Measurements from ENCODE around the gene DISP2.
A peak's percentile ranks its signal among the peaks of the same experiment; 100 is the strongest.

DISP2 gene

GRCh38 chr15:40405501-40406381 is 47.7 kb downstream of the DISP2 start, which contains the start of gene IVD:
IVD (plus strand) TSS chr15:40405795; CDS start chr15:40405828, 33 bp downstream.
- H3K27me3 Mint-ChIP-seq: no peaks in the 10 kb centered on the region
- H3K4me3 Mint-ChIP-seq: peak within 1 kb of the TSS; percentile 87
- peaks cover under 1% of the 10 kb centered on the region for H3K36me3 Mint-ChIP-seq
- peak within 1 kb of the TSS; percentile 94 for H3K27ac Mint-ChIP-seq
- H3K4me1 Mint-ChIP-seq (ENCODE audit: low read depth): peaks cover 42% of the 10 kb centered on the region
- no peaks in the 10 kb centered on the region for H3K9me3 Mint-ChIP-seq (ENCODE audit: low read depth)

DNA sequence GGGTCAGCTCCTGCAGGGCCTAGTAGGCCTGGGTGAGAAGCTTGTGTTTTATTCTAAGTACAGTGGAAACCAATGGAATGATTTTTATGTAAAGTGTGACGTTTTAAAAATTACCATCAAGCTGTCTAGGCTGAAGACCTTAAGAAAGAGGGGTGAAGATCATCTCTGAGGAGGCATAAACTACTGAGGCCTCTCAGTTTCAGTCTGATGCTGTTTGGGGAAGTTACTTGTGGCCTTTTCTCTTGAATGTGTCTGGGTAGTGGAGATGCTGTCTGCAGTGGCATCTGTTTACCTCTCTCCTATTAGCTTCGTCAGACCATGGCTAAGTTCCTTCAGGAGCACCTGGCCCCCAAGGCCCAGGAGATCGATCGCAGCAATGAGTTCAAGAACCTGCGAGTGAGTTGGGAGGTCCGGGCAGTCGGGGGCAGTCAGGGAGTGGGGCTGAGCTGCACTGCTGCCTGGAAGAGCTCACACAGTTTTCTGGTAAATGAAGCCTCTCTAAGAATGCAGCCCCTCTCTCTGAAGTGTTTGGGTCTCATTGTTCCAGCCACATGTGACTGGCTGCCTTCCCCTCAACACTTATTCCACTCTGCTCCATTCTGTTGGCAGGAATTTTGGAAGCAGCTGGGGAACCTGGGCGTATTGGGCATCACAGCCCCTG is 49.4 kb downstream of the DISP2 start:
- Mint-ChIP-seq H3K9me3 (ENCODE audit: low read depth) (no peaks in the 10 kb centered on the region), H3K27me3 (no peaks in the 10 kb centered on the region), H3K4me1 (ENCODE audit: low read depth) (peaks cover 46% of the 10 kb centered on the region), H3K27ac (peak overlapping the region; percentile 68), H3K36me3 (peaks cover 7% of the 10 kb centered on the region), H3K4me3 (peak overlapping the region; percentile 68)

GRCh38 chr15:40409366-40409765 is 51.3 kb downstream of the DISP2 start:
- Mint-ChIP-seq H3K27ac (peak overlapping the region; percentile 78), H3K4me3 (no peak overlapping the region), H3K36me3 (peaks cover 8% of the 10 kb centered on the region), H3K9me3 (ENCODE audit: low read depth) (no peaks in the 10 kb centered on the region), H3K27me3 (no peaks in the 10 kb centered on the region), H3K4me1 (ENCODE audit: low read depth) (peaks cover 41% of the 10 kb centered on the region)

- Mint-ChIP-seq H3K4me1 (ENCODE audit: low read depth) (peaks cover 31% of the 10 kb centered on the region), H3K27ac (no peak overlapping the region), H3K4me3 (no peak overlapping the region), H3K36me3 (peaks cover 10% of the 10 kb centered on the region), H3K9me3 (ENCODE audit: low read depth) (no peaks in the 10 kb centered on the region), H3K27me3 (no peaks in the 10 kb centered on the region)
Observed at GRCh38 chr15:40410476-40410875, 52.5 kb downstream of the DISP2 start.

DNA sequence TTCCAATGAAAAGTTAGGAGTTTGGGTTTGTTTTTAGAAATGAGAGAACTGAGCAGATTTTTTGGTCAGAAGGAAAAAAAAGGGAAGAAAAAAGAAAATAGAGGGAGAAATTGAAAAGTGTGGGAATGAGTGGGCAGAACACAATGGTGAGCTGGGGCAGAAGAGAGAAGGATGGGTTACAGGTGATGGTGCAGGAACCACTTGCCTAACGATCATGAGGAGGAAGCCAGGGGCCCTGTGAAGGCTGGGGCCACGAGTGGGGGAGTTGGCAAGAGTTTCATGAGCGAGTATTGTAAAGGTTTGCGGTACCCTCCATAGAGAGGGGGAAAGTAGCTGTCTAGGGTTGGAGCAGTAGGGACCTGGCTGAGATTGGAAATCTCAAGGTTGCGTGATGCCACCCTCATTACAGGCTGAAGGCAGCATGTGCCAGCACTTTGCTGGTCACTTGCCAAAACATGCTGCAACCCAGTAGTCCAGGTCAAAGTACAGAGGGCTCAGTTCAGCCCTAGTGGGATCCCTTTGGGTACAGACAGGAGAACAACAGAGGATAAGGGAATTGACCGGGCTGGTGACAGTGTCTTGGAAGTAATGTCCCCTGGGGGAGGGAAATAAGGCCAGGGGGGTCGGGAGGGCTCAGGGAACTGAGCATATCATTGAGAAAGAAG is 54.2 kb downstream of the DISP2 start:
- no peaks in the 10 kb centered on the region for H3K27me3 Mint-ChIP-seq
- peaks cover 10% of the 10 kb centered on the region for H3K36me3 Mint-ChIP-seq
- no peak overlapping the region for H3K27ac Mint-ChIP-seq
- peaks cover 22% of the 10 kb centered on the region for H3K4me1 Mint-ChIP-seq (ENCODE audit: low read depth)
- H3K9me3 Mint-ChIP-seq (ENCODE audit: low read depth): no peaks in the 10 kb centered on the region
- no peak overlapping the region for H3K4me3 Mint-ChIP-seq

DNA sequence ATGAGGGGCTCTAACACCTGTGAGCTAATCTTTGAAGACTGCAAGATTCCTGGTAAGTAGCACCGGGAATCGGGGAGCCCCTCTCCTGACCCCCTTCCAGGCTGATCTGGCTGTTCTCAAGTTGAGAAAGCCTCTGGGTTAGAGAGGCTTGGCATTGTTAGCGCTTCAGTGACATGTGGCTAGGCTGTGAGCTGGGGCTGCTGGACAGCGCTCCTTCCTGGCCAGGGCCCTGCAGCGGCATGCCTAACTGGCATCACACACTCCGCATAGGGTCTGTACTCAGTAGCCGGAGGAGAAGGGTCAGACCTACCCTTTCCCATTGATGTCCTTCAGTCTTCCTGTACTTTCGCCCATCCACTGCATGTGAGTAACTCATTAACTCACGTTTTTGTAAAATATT is 55.0 kb downstream of the DISP2 start:
- Mint-ChIP-seq H3K36me3 (peaks cover 10% of the 10 kb centered on the region), H3K4me1 (ENCODE audit: low read depth) (peaks cover 14% of the 10 kb centered on the region), H3K27ac (no peak overlapping the region), H3K4me3 (no peak overlapping the region), H3K27me3 (no peaks in the 10 kb centered on the region), H3K9me3 (ENCODE audit: low read depth) (no peaks in the 10 kb centered on the region)

DNA sequence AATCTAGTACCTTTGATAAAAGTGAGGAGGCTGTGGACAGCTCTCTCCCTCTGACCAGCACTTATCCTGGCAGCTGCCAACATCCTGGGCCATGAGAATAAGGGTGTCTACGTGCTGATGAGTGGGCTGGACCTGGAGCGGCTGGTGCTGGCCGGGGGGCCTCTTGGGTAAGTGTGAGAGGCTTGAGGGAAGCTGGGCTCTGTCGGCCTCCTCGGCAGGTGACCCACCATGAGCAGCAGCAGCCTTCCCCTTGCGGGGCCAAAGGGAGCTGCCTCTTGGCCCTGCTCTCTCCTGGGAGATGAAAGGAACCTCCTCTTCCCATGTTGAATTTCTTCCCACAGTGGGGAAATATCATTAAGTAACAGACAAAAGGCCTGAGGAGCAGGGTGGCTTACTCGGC is 56.8 kb downstream of the DISP2 start:
- Mint-ChIP-seq H3K27me3 (no peaks in the 10 kb centered on the region), H3K27ac (no peak overlapping the region), H3K36me3 (peaks cover 10% of the 10 kb centered on the region), H3K9me3 (ENCODE audit: low read depth) (no peaks in the 10 kb centered on the region), H3K4me1 (ENCODE audit: low read depth) (peaks cover 7% of the 10 kb centered on the region), H3K4me3 (no peak overlapping the region)

DNA sequence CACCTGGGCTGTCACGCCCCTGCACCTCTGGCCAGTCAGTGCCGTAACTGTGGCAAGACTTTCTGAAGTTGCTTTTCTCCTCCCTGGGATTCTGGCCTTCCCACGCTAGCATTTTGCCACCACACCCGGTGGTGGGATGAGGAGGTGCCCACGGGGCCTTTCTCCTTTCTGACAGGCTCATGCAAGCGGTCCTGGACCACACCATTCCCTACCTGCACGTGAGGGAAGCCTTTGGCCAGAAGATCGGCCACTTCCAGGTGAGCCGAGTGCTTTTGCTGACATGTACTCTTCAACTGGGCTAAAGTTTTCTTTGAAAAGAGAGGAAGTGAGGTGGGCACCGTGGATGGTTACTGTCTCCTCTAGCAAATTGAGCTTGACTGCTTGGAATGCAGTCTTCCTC is 57.2 kb downstream of the DISP2 start:
- Mint-ChIP-seq H3K4me3 (no peak overlapping the region), H3K27ac (no peak overlapping the region), H3K9me3 (ENCODE audit: low read depth) (no peaks in the 10 kb centered on the region), H3K4me1 (ENCODE audit: low read depth) (peaks cover 5% of the 10 kb centered on the region), H3K36me3 (peaks cover 10% of the 10 kb centered on the region), H3K27me3 (no peaks in the 10 kb centered on the region)

DNA sequence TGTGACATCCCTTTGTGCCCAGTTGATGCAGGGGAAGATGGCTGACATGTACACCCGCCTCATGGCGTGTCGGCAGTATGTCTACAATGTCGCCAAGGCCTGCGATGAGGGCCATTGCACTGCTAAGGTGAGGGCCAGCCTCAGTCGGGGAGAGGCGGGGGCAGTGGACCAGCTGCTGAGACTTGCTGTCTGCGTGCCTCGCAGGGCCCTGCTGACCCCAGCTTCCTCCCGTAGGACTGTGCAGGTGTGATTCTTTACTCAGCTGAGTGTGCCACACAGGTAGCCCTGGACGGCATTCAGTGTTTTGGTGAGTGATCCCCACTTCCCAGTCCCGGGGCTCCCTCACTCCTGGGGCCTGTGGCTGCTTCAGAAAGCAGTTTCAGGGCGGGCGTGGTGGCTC is 58.0 kb downstream of the DISP2 start:
- H3K9me3 Mint-ChIP-seq (ENCODE audit: low read depth): no peaks in the 10 kb centered on the region
- no peaks in the 10 kb centered on the region for H3K27me3 Mint-ChIP-seq
- no peak overlapping the region for H3K4me3 Mint-ChIP-seq
- H3K36me3 Mint-ChIP-seq: peaks cover 6% of the 10 kb centered on the region
- H3K27ac Mint-ChIP-seq: no peak overlapping the region
- peaks cover under 1% of the 10 kb centered on the region for H3K4me1 Mint-ChIP-seq (ENCODE audit: low read depth)

GRCh38 chr15:40418126-40418525 is 60.1 kb downstream of the DISP2 start:
- no peaks in the 10 kb centered on the region for H3K27me3 Mint-ChIP-seq
- H3K4me3 Mint-ChIP-seq: no peak overlapping the region

DNA sequence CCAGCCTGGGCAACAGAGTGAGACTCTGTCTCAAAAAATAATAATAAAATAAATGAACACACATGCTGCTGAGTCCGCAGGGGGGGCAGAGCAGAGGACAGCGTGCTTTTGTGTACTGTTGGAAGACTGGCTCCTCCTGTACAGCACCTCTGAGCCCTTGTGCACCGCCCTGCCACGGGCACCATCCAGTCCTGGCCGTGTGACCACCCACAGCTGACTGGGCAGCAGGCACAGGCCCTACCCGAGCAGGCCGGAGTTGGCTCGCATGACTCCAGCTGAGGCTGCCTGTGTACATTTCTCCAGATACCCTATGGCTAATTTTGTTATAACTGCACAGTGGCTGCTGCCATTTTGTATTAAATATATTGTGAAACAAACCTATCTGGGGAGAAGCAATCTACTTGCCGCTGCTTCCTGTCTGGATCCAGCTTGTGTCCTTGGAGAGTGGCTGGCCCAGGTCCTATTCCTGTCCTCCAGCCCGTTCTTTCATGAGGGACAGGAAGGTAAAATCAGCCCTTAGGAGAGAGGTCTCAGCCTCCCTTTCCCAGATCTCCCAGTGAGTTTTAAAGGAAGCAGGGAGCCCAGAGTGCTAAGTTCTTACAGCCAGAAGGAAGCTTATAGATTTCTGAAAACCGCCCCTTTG is 62.2 kb downstream of the DISP2 start:
- no peaks in the 10 kb centered on the region for H3K27me3 Mint-ChIP-seq
- H3K4me3 Mint-ChIP-seq: no peak overlapping the region
- no peaks in the 10 kb centered on the region for H3K9me3 Mint-ChIP-seq (ENCODE audit: low read depth)
- no peak overlapping the region for H3K27ac Mint-ChIP-seq
- H3K36me3 Mint-ChIP-seq: peaks cover 2% of the 10 kb centered on the region
- H3K4me1 Mint-ChIP-seq (ENCODE audit: low read depth): peaks cover 3% of the 10 kb centered on the region

More at GRCh38 chr15:40418126-40418525, 60.1 kb downstream of the DISP2 start:
- Mint-ChIP-seq H3K9me3 (ENCODE audit: low read depth) (no peaks in the 10 kb centered on the region), H3K36me3 (peaks cover 2% of the 10 kb centered on the region), H3K4me1 (ENCODE audit: low read depth) (peaks cover 3% of the 10 kb centered on the region), H3K27ac (no peak overlapping the region)

DNA sequence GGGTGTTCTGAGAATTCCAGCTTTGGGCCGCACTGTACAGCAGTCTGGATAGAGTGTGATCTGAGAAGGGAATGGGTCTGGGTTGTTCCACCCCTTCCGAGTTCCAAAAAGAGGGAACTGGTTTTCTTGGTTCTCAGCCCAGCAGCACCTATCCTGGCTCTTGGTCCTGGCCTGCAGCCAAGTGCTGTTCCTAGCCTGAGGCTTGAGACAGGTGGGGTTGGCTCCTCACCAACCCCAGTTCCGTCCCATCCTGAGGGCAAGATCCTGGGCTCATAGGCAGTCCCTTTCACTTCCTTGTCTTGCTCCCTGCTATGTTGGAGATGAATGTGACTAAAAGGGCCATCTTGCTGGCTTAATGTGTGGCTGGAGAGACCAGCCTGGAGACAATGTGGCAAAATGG is 62.8 kb downstream of the DISP2 start:
- Mint-ChIP-seq H3K9me3 (ENCODE audit: low read depth) (no peaks in the 10 kb centered on the region), H3K27me3 (no peaks in the 10 kb centered on the region), H3K27ac (no peak overlapping the region), H3K36me3 (no peaks in the 10 kb centered on the region), H3K4me1 (ENCODE audit: low read depth) (peaks cover 3% of the 10 kb centered on the region), H3K4me3 (no peak overlapping the region)

DNA sequence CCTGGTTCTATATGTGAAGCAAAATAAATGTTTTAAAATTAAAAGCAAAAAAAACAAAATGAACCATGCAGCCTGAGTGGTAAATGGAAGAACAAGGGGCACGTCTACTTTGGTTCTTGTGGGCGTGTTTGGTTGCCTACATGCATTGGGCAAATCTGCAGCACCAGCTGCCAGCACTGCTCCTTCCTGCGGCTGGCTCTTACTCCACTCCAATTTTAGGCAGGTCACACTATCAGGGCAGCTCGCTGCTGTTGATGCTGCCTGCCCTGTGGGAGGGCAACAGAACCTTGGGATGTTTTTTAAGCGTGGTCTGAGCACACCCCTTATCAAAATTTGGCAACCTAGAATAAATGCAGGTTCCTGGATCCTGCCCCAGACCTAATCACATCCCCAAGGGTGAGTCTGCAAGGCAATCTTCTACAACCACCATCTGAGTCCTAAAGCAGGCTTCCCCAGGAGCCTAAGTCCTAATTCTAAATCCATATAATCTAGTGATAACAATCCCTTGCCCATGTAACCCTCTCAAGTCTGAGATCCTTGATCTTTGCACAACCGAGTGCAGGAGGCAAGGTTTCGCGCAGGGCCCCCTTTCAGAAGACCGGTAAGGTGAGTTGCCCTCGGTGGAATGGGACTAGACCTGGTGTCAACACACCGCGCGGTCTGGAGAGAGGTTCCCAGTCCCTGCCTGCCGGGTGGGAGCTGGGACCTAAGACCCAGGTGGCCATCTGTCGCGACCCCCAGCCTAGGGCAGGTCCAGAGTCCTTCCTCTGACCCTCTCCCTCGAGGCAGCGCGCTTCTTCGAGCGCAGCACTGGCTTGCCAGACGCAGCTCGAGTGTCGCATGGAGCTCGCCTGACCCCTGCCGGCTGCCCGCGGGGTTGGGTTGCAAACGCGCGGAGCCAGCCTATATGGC is 63.5 kb downstream of the DISP2 start:
- Mint-ChIP-seq H3K4me3 (no peak overlapping the region), H3K4me1 (ENCODE audit: low read depth) (peaks cover 3% of the 10 kb centered on the region), H3K9me3 (ENCODE audit: low read depth) (no peaks in the 10 kb centered on the region), H3K36me3 (no peaks in the 10 kb centered on the region), H3K27ac (no peak overlapping the region), H3K27me3 (no peaks in the 10 kb centered on the region)
